ENCODE data around the gene C17orf50. TPM values are rescaled to one million over a fixed set of nuclear protein-coding genes. Genes with fewer than 3 reads are reported as not detected.

C17orf50 gene
- total and polyA plus RNA-seq, 3 experiments from 2014 or later = not detected

Other genes with a start within 250 kb of the C17orf50 start
- gene SLFN12L, start 223.2 kb upstream of the C17orf50 start, total RNA-seq = 10 to 100 TPM; 48.8 to 50.8 TPM
- 27.5 TPM for gene SLFN12L, start 223.2 kb upstream of the C17orf50 start, polyA plus RNA-seq
- gene SLFN14, start 200.1 kb upstream of the C17orf50 start, total RNA-seq = under 1 TPM; 0.15 to 0.16 TPM
- 0.13 TPM for gene SLFN14, start 200.1 kb upstream of the C17orf50 start, polyA plus RNA-seq
- gene PEX12, start 182.3 kb upstream of the C17orf50 start, total RNA-seq = 1 to 10 TPM; 8.3 to 8.5 TPM
- gene PEX12, start 182.3 kb upstream of the C17orf50 start, polyA plus RNA-seq = 2.0 TPM
- 100 to 1,000 TPM; 163 to 178 TPM for gene AP2B1, start 173.6 kb upstream of the C17orf50 start, total RNA-seq
- gene AP2B1, start 173.6 kb upstream of the C17orf50 start, polyA plus RNA-seq = 67.9 TPM
- gene RASL10B, start 29.2 kb upstream of the C17orf50 start, total RNA-seq = under 1 TPM; 0.79 to 0.80 TPM
- gene RASL10B, start 29.2 kb upstream of the C17orf50 start, polyA plus RNA-seq = 0.12 TPM
- gene GAS2L2, start 7.6 kb upstream of the C17orf50 start, total RNA-seq = under 1 TPM in 1 of 2 experiments, not detected in 1; 0.07 TPM
- not detected for gene GAS2L2, start 7.6 kb upstream of the C17orf50 start, polyA plus RNA-seq
- not detected for gene MMP28, start 34.8 kb downstream of the C17orf50 start, total RNA-seq
- not detected for gene MMP28, start 34.8 kb downstream of the C17orf50 start, polyA plus RNA-seq
- 100 to 1,000 TPM; 274 to 291 TPM for gene TAF15, start 48.6 kb downstream of the C17orf50 start, total RNA-seq
- 21.5 TPM for gene TAF15, start 48.6 kb downstream of the C17orf50 start, polyA plus RNA-seq
- gene HEATR9, start 108.0 kb downstream of the C17orf50 start, total RNA-seq = 1 to 10 TPM; 2.3 to 2.6 TPM
- 0.55 TPM for gene HEATR9, start 108.0 kb downstream of the C17orf50 start, polyA plus RNA-seq
- 100 to 1,000 TPM; 580 to 591 TPM for gene CCL5, start 119.5 kb downstream of the C17orf50 start, total RNA-seq
- 2,769 TPM for gene CCL5, start 119.5 kb downstream of the C17orf50 start, polyA plus RNA-seq
- 1 to 10 TPM; 2.5 to 3.1 TPM for gene RDM1, start 169.9 kb downstream of the C17orf50 start, total RNA-seq
- gene RDM1, start 169.9 kb downstream of the C17orf50 start, polyA plus RNA-seq = 2.8 TPM
- not detected for gene LYZL6, start 182.8 kb downstream of the C17orf50 start, total RNA-seq
- gene LYZL6, start 182.8 kb downstream of the C17orf50 start, polyA plus RNA-seq = not detected
- gene CCL16, start 220.6 kb downstream of the C17orf50 start, total RNA-seq = not detected
- gene CCL16, start 220.6 kb downstream of the C17orf50 start, polyA plus RNA-seq = not detected
- not detected for gene CCL14, start 225.8 kb downstream of the C17orf50 start, total RNA-seq
- not detected for gene CCL14, start 225.8 kb downstream of the C17orf50 start, polyA plus RNA-seq
- gene CCL15, start 240.7 kb downstream of the C17orf50 start, total RNA-seq = not detected
- gene CCL15, start 240.7 kb downstream of the C17orf50 start, polyA plus RNA-seq = not detected

Data from CD8-positive, alpha-beta memory T cell (primary cell).